ENCODE measurements around the gene LPIN1. TPM values are rescaled to one million over a fixed set of nuclear protein-coding genes. Genes with fewer than 3 reads are reported as not detected.

LPIN1 gene
- total RNA-seq, 6 experiments from 2014 or later = 17.5 to 22.9 (median 20.7) TPM

GRCh38 chr2:11864724-11865123, 118.3 kb downstream of the LPIN1 start:
- Mint-ChIP-seq H3K27ac (no peak overlapping the region), H3K4me3 (no peak overlapping the region)
- TF ChIP-seq CTCF (IDR thresholded peaks at IDR 0.05) = no peak

GRCh38 chr2:11865378-11865777, 118.9 kb downstream of the LPIN1 start:
- no peak overlapping the region for H3K4me3 Mint-ChIP-seq
- H3K9me3 Mint-ChIP-seq = no peaks in the 10 kb centered on the region
- no peak for TF ChIP-seq CTCF (IDR thresholded peaks at IDR 0.05)
- peaks cover 11% of the 10 kb centered on the region for H3K4me1 Mint-ChIP-seq (ENCODE audit: low read depth)
- peaks cover 3% of the 10 kb centered on the region; the same call in 1 of the 2 replicates for H3K27me3 Mint-ChIP-seq (ENCODE audit: insufficient read depth)
- H3K36me3 Mint-ChIP-seq (ENCODE audit: low read depth) = no peaks in the 10 kb centered on the region
- no peak for DNase-seq
- H3K27ac Mint-ChIP-seq = no peak overlapping the region

More at GRCh38 chr2:11864724-11865123, 118.3 kb downstream of the LPIN1 start:
- no peaks in the 10 kb centered on the region; the same call in 1 of the 2 replicates for H3K9me3 Mint-ChIP-seq
- no peaks in the 10 kb centered on the region for H3K36me3 Mint-ChIP-seq (ENCODE audit: low read depth)
- H3K27me3 Mint-ChIP-seq (ENCODE audit: insufficient read depth) = peaks cover 3% of the 10 kb centered on the region; the same call in 1 of the 2 replicates
- DNase-seq = no peak
- peaks cover 11% of the 10 kb centered on the region for H3K4me1 Mint-ChIP-seq (ENCODE audit: low read depth)

- no peak for TF ChIP-seq CTCF (IDR thresholded peaks at IDR 0.05)
- no peaks in the 10 kb centered on the region for H3K36me3 Mint-ChIP-seq (ENCODE audit: low read depth)
- no peak overlapping the region for H3K27ac Mint-ChIP-seq
- DNase-seq = no peak
- H3K4me3 Mint-ChIP-seq = no peak overlapping the region
- no peaks in the 10 kb centered on the region for H3K9me3 Mint-ChIP-seq
- H3K4me1 Mint-ChIP-seq (ENCODE audit: low read depth) = peaks cover 11% of the 10 kb centered on the region
- H3K27me3 Mint-ChIP-seq (ENCODE audit: insufficient read depth) = peaks cover 3% of the 10 kb centered on the region; the same call in 1 of the 2 replicates
Measured at GRCh38 chr2:11865805-11866204, 119.4 kb downstream of the LPIN1 start.

GRCh38 chr2:11866358-11867335, 120.2 kb downstream of the LPIN1 start:
- peaks cover 11% of the 10 kb centered on the region for H3K4me1 Mint-ChIP-seq (ENCODE audit: low read depth)
- no peak overlapping the region for H3K27ac Mint-ChIP-seq
- DNase-seq = no peak
- H3K4me3 Mint-ChIP-seq = no peak overlapping the region
- no peaks in the 10 kb centered on the region for H3K36me3 Mint-ChIP-seq (ENCODE audit: low read depth)
- H3K27me3 Mint-ChIP-seq (ENCODE audit: insufficient read depth) = peaks cover 3% of the 10 kb centered on the region; the same call in 1 of the 2 replicates
- H3K9me3 Mint-ChIP-seq = no peaks in the 10 kb centered on the region
- no peak for TF ChIP-seq CTCF (IDR thresholded peaks at IDR 0.05)

GRCh38 chr2:11867926-11868325, 121.5 kb downstream of the LPIN1 start:
- Mint-ChIP-seq H3K4me1 (ENCODE audit: low read depth) (peaks cover 11% of the 10 kb centered on the region), H3K27me3 (ENCODE audit: insufficient read depth) (peaks cover 5% of the 10 kb centered on the region; the same call in 1 of the 2 replicates), H3K27ac (no peak overlapping the region), H3K4me3 (no peak overlapping the region), H3K9me3 (no peaks in the 10 kb centered on the region), H3K36me3 (ENCODE audit: low read depth) (no peaks in the 10 kb centered on the region)
- TF ChIP-seq CTCF (IDR thresholded peaks at IDR 0.05) = no peak
- no peak for DNase-seq
